ENCODE data around the gene PTPN5.

GRCh38 chr11:18692941-18693760 lies 98.4 kb downstream of the PTPN5 start:
- TF ChIP-seq CTCF (IDR thresholded peaks at IDR 0.05; ENCODE audit: insufficient read depth, low read length): no peak
- TF ChIP-seq REST (IDR thresholded peaks at IDR 0.05; ENCODE audit: insufficient replicate concordance, low read depth): no peak
- no peak for TF ChIP-seq POLR2AphosphoS5 (IDR thresholded peaks at IDR 0.05; ENCODE audit: low read depth)
- TF ChIP-seq GABPA (IDR thresholded peaks at IDR 0.05; ENCODE audit: low read depth): no peak
- no peak for TF ChIP-seq SPI1 (IDR thresholded peaks at IDR 0.05; ENCODE audit: borderline replicate concordance, low read depth)

Data from HL-60 (cell line).